ENCODE data around the gene IFNA5.

Gene IFNA5

GRCh38 chr9:21305213-21305612 is at the start of gene IFNA5:
TSS of gene IFNA5 (minus strand) at chr9:21305313. CDS start at chr9:21305256, 57 bp downstream.
- DNase-seq = no peak

- DNase-seq = no peak
Measured at GRCh38 chr9:21350787-21351186, 45.7 kb upstream of the IFNA5 start, which contains the start of gene IFNA6. TSS of gene IFNA6 (minus strand) at chr9:21350887. CDS start at chr9:21350887, 0 bp downstream.

- DNase-seq = no peak
Measured at GRCh38 chr9:21348430-21348970, 43.4 kb upstream of the IFNA5 start.

GRCh38 chr9:21340735-21341134 is 35.6 kb upstream of the IFNA5 start:
- no peak for DNase-seq

- DNase-seq = no peak
Measured at GRCh38 chr9:21336457-21336856, 31.3 kb upstream of the IFNA5 start.

- peak; percentile 88 for DNase-seq
Measured at GRCh38 chr9:21334701-21335632, 29.9 kb upstream of the IFNA5 start, which contains the start of gene KLHL9. TSS of gene KLHL9 (minus strand) at chr9:21335404. CDS start at chr9:21334859, 545 bp downstream.

- DNase-seq = no peak
Measured at GRCh38 chr9:21333226-21333625, 28.1 kb upstream of the IFNA5 start.

- no peak for DNase-seq
Measured at GRCh38 chr9:21331676-21332402, 26.7 kb upstream of the IFNA5 start.

- peak in 1 of 2 donors; percentile 68 for DNase-seq
Measured at GRCh38 chr9:21326526-21327139, 21.5 kb upstream of the IFNA5 start.

GRCh38 chr9:21324047-21324446 is 18.9 kb upstream of the IFNA5 start:
- no peak for DNase-seq

- DNase-seq = no peak
Measured at GRCh38 chr9:21322911-21323461, 17.9 kb upstream of the IFNA5 start.

GRCh38 chr9:21320465-21320864 is 15.4 kb upstream of the IFNA5 start:
- DNase-seq = no peak

GRCh38 chr9:21317956-21318923 is 13.1 kb upstream of the IFNA5 start:
- DNase-seq = peak; percentile 13 to 42

- no peak for DNase-seq
Measured at GRCh38 chr9:21316860-21317259, 11.7 kb upstream of the IFNA5 start.

- no peak for DNase-seq
Measured at GRCh38 chr9:21316032-21316842, 11.1 kb upstream of the IFNA5 start.

GRCh38 chr9:21314152-21314551 is 9.0 kb upstream of the IFNA5 start:
- no peak for DNase-seq

GRCh38 chr9:21311889-21312288 is 6.8 kb upstream of the IFNA5 start:
- DNase-seq = no peak

GRCh38 chr9:21295992-21296391 is 9.1 kb downstream of the IFNA5 start:
- no peak for DNase-seq

- no peak for DNase-seq
Measured at GRCh38 chr9:21294904-21295538, 10.1 kb downstream of the IFNA5 start.

- no peak for DNase-seq
Measured at GRCh38 chr9:21294364-21294774, 10.7 kb downstream of the IFNA5 start.

Measured in CD4-positive, alpha-beta T cell treated with Interleukin-1 beta for 1 hour (primary cell).